IMR-90 (cell line): Measurements from ENCODE around the gene CLIP3. TPM values are rescaled to one million over a fixed set of nuclear protein-coding genes. Genes with fewer than 3 reads are reported as not detected.

ENCODE experiments used
- ATAC-seq: fragments of 200-7000 bp; cut with Tn5 transposase; 2 replicates; pipeline ENCODE4 v1.9.1; 2020; ENCODE audit warnings: low read depth, mild to moderate bottlenecking, moderate library complexity
- BruUV-seq: library from RNA; stranded (reverse); fragments of 400-500 nt; replicated peaks from 2 replicates; lab custom pipeline; 2021; lab: Mats Ljungman, UMichigan
- CTCF ChIA-PET: fragments of 300-600 bp; formaldehyde crosslinking; extraction: SDS; loops from one replicate; lab custom pipeline; 2021; ENCODE audit warnings: antibody characterized with exemption; lab: Yijun Ruan, JAX
- POLR2A ChIA-PET: fragments of 300-600 bp; sonication (Branson Sonifier 250); formaldehyde crosslinking; loops from one replicate; lab custom pipeline; 2022; ENCODE audit warnings: antibody characterized with exemption; ENCODE audit not compliant: unreplicated experiment; lab: Charles Lee
- DNase-seq: peaks from one replicate; pipeline ENCODE4 v3.0.0; 2013
- H2AFZ ChIP-seq: replicated peaks from 2 replicates; pipeline ENCODE3; 2013; ENCODE audit warnings: low read length, mild to moderate bottlenecking; ENCODE audit not compliant: poor library complexity
- H2AK5ac ChIP-seq: 2 replicates; pipeline ENCODE4 v1.6.1; 2013; ENCODE audit warnings: low read depth, low read length, inconsistent platforms
- H2AK9ac ChIP-seq: replicated peaks from 2 replicates; pipeline ENCODE3; 2013; ENCODE audit warnings: mild to moderate bottlenecking, low read depth, low read length, moderate library complexity; ENCODE audit not compliant: poor library complexity
- H2BK120ac ChIP-seq: 2 replicates; pipeline ENCODE4 v1.6.1; 2013; ENCODE audit warnings: low read depth, low read length, inconsistent platforms
- H2BK15ac ChIP-seq: 3 replicates; pipeline ENCODE4 v1.6.1; 2013; ENCODE audit warnings: low read depth, low read length, inconsistent platforms
- H2BK20ac ChIP-seq: 2 replicates; pipeline ENCODE4 v1.6.1; 2013; ENCODE audit warnings: low read depth, mild to moderate bottlenecking, inconsistent platforms, low read length, moderate library complexity
- H2BK5ac ChIP-seq: 2 replicates; pipeline ENCODE4 v1.6.1; 2013; ENCODE audit warnings: mild to moderate bottlenecking, low read depth, low read length, inconsistent platforms; ENCODE audit not compliant: poor library complexity, severe bottlenecking
- H3K14ac ChIP-seq: replicated peaks from 2 replicates; pipeline ENCODE4 v1.6.1; 2013; ENCODE audit warnings: low read depth, low read length, inconsistent platforms
- H3K18ac ChIP-seq: 2 replicates; pipeline ENCODE4 v1.6.1; 2013; ENCODE audit warnings: low read depth, low read length, control low read depth
- H3K23ac ChIP-seq: 2 replicates; pipeline ENCODE4 v1.6.1; 2013; ENCODE audit warnings: low read depth, low read length, inconsistent platforms
- H3K27ac ChIP-seq: 2 replicates; pipeline ENCODE4 v1.5.1; 2013; ENCODE audit warnings: mild to moderate bottlenecking, control low read depth, low read length; ENCODE audit not compliant: insufficient read depth
- H3K27me3 ChIP-seq: 2 replicates; pipeline ENCODE4 v1.6.1; 2013; ENCODE audit warnings: low read length; ENCODE audit not compliant: control insufficient read depth, insufficient read depth
- H3K36me3 ChIP-seq: 2 replicates; pipeline ENCODE4 v1.6.1; 2013; ENCODE audit warnings: low read length, mixed read lengths; ENCODE audit not compliant: control insufficient read depth, insufficient read depth
- H3K4ac ChIP-seq: 2 replicates; pipeline ENCODE4 v1.6.1; 2013; ENCODE audit warnings: low read depth, low read length, inconsistent platforms
- H3K4me1 ChIP-seq: 2 replicates; pipeline ENCODE4 v1.6.1; 2013; ENCODE audit warnings: low read length, mixed read lengths; ENCODE audit not compliant: control insufficient read depth, insufficient read depth
- H3K4me2 ChIP-seq: 2 replicates; pipeline ENCODE4 v1.6.1; 2013; ENCODE audit warnings: low read depth, mild to moderate bottlenecking, control low read depth, low read length, moderate library complexity
- H3K4me3 ChIP-seq: 2 replicates; pipeline ENCODE4 v1.5.1; 2013; ENCODE audit warnings: low read depth, mild to moderate bottlenecking, control low read depth, low read length, moderate library complexity; ENCODE audit not compliant: insufficient read depth
- H3K56ac ChIP-seq: 2 replicates; pipeline ENCODE4 v1.6.1; 2013; ENCODE audit warnings: low read length, inconsistent platforms; ENCODE audit not compliant: insufficient read depth; ENCODE audit errors: extremely low read depth
- H3K79me1 ChIP-seq, 2 experiments: 2 replicates each; pipeline ENCODE4 v1.6.1; 2013; ENCODE audit warnings: low read length in 2 of 2, inconsistent platforms in 1 of 2, low read depth in 1 of 2
- H3K9ac ChIP-seq: 2 replicates; pipeline ENCODE4 v1.6.1; 2013; ENCODE audit warnings: low read depth, low read length, control low read depth
- H3K9me1 ChIP-seq: 2 replicates; pipeline ENCODE4 v1.6.1; 2013; ENCODE audit warnings: low read length, inconsistent platforms; ENCODE audit not compliant: insufficient read depth
- H3K9me3 ChIP-seq: 2 replicates; pipeline ENCODE4 v1.6.1; 2013; ENCODE audit warnings: low read length; ENCODE audit not compliant: control insufficient read depth, insufficient read depth
- H4K20me1 ChIP-seq: 2 replicates; pipeline ENCODE4 v1.6.1; 2013; ENCODE audit warnings: low read length, inconsistent platforms; ENCODE audit not compliant: insufficient read depth
- H4K5ac ChIP-seq: 2 replicates; pipeline ENCODE4 v1.6.1; 2013; ENCODE audit warnings: mild to moderate bottlenecking, low read depth, low read length, control low read depth
- H4K8ac ChIP-seq, 2 experiments: 2 replicates each; pipeline ENCODE4 v1.6.1; 2013; ENCODE audit warnings: low read depth in 2 of 2, low read length in 2 of 2, control low read depth in 1 of 2, inconsistent platforms in 1 of 2
- H4K91ac ChIP-seq: 2 replicates; pipeline ENCODE4 v1.6.1; 2013; ENCODE audit warnings: low read depth, low read length, inconsistent platforms; ENCODE audit not compliant: insufficient read depth
- CHD1 ChIP-seq: IDR thresholded peaks from 2 replicates; pipeline ENCODE4 v1.6.1; 2012; ENCODE audit warnings: low read depth, low read length, improper control_type of control experiment
- MAFK ChIP-seq: IDR thresholded peaks from 2 replicates; pipeline ENCODE4 v1.6.1; 2012; ENCODE audit warnings: low read depth, low read length, improper control_type of control experiment
- POLR2A ChIP-seq: IDR thresholded peaks from 2 replicates; pipeline ENCODE4 v1.6.1; 2012; ENCODE audit warnings: mild to moderate bottlenecking, low read depth, low read length
- RCOR1 ChIP-seq: IDR thresholded peaks from 2 replicates; pipeline ENCODE4 v1.6.1; 2012; ENCODE audit warnings: mild to moderate bottlenecking, low read length, improper control_type of control experiment; ENCODE audit not compliant: insufficient replicate concordance
- SMC3 ChIP-seq: fragments of 150-350 bp; IDR thresholded peaks from 2 replicates; pipeline ENCODE4 v1.6.1; 2016; ENCODE audit warnings: low read depth, mild to moderate bottlenecking, antibody characterized with exemption, low read length, moderate library complexity
- WGBS, 2 experiments: methylation state at CpG; one replicate each; pipeline versions ENCODE4 v1.1.5 to v1.1.7; 2013; ENCODE audit warnings: missing lambda C conversion rate in 2 of 2; ENCODE audit not compliant: insufficient read length in 1 of 2; ENCODE audit errors: extremely low coverage in 2 of 2; 5-methylcytosine and 5-hydroxymethylcytosine counted together
- dilution Hi-C: fragments of 300-500 bp; cut with HindIII; formaldehyde crosslinking; loops from one replicate; pipeline ENCODE4 v1.14.3; 2018; ENCODE audit warnings: low sequenced_read_pairs; ENCODE audit not compliant: unreplicated experiment
- in situ Hi-C: fragments of 300-500 bp; cut with MboI; formaldehyde crosslinking; loops from 3 replicates; pipeline ENCODE4 v1.14.3; 2019; ENCODE audit warnings: low sequenced_read_pairs, inconsistent platforms, mixed read lengths
- intact Hi-C: fragments of 100-400 bp; cut with micrococcal nuclease; formaldehyde crosslinking; loops from 2 replicates; pipeline ENCODE4 v1.10.0; 2022
- polyA plus RNA-seq, 3 experiments: library from polyadenylated mRNA; depleted of rRNA; stranded (reverse); fragments of >200 nt; gene quantifications; 2 replicates each; pipeline ENCODE4 v1.2.3, GENCODE V29; 2012; ENCODE audit warnings: low replicate concordance in 1 of 3
- total RNA-seq: library from RNA; depleted of rRNA; stranded (reverse); fragments of >200 nt; gene quantifications from 2 replicates; pipeline ENCODE4 v1.2.3, GENCODE V29; 2012
- TF ChIP-seq, protein P1 (sequence below): fragments of 150-350 bp; IDR thresholded peaks from 2 replicates; pipeline ENCODE4 v1.6.1; 2017; ENCODE audit warnings: mild to moderate bottlenecking, antibody characterized with exemption, low read length, low read depth

CLIP3 gene
- total and polyA plus RNA-seq, 2 of the 4 experiments (the other 2 are of a cell fraction): 5.4 to 28.7 TPM

DNA sequence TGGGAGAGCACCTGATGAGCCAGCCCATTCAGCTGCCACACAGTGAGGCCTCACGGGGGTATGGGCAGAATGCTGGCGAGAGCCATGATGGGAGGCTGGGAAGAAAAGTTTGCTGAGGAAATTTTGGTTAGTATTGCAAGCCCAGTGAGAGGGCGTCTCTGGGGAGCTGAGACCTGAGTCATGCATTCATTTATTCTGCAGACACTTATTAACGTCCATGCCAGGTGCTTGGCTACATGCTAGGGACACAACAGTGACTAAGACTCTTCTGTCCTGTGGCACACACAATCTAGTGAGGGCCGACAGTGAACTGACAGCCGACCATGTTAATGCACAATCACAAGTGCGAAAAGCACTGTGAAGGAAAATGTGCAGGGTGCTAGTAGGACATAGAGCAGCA is 49.2 kb upstream of the CLIP3 start:
- intact Hi-C loops (no loop called here), dilution Hi-C loops (no loop called here), in situ Hi-C loops (no loop called here)
- no peak for DNase-seq
- H3K23ac ChIP-seq: no peak overlapping the region
- no peak overlapping the region for H4K91ac ChIP-seq
- no peak overlapping the region for H2BK15ac ChIP-seq
- H3K4me1 ChIP-seq: no peaks in the 10 kb centered on the region
- H3K56ac ChIP-seq: no peak overlapping the region
- H3K9ac ChIP-seq: no peak overlapping the region
- H3K27me3 ChIP-seq: no peaks in the 10 kb centered on the region
- H3K27ac ChIP-seq: no peak overlapping the region
- no peak overlapping the region for H2AK5ac ChIP-seq
- no peaks in the 10 kb centered on the region for H3K9me3 ChIP-seq
- no peak overlapping the region for H2AFZ ChIP-seq
- no peak overlapping the region for H3K4ac ChIP-seq
- no peak for ATAC-seq
- BruUV-seq: no TSS peak
- no peak overlapping the region for H2BK5ac ChIP-seq
- H2AK9ac ChIP-seq: no peak overlapping the region
- no peaks in the 10 kb centered on the region for H4K20me1 ChIP-seq
- no peak overlapping the region for H4K5ac ChIP-seq
- 98% methylated on average over 4 of the region's 7 CpGs; no CpG with 5 or more reads in 1 of the 2 experiments for WGBS, 2 experiments
- peaks cover 14% of the 10 kb centered on the region for H3K36me3 ChIP-seq
- no peak overlapping the region for H2BK20ac ChIP-seq
- H3K18ac ChIP-seq: no peak overlapping the region
- H3K4me3 ChIP-seq: no peak overlapping the region
- ChIA-PET CTCF (interaction anchor here (1.1 kb wide), 1 partner anchor 18 kb away, joined by 3 read pairs; no protein-coding TSS in a partner anchor), POLR2A (no interaction called here)
- H3K14ac ChIP-seq: no peak overlapping the region
- no peak overlapping the region for H2BK120ac ChIP-seq
- no peak overlapping the region for H3K4me2 ChIP-seq
- H4K8ac ChIP-seq: no peak overlapping the region
- TF ChIP-seq MAFK (no peak), SMC3 (no peak), CHD1 (no peak), RCOR1 (no peak), POLR2A (no peak)
- TF ChIP-seq, protein P1, sequence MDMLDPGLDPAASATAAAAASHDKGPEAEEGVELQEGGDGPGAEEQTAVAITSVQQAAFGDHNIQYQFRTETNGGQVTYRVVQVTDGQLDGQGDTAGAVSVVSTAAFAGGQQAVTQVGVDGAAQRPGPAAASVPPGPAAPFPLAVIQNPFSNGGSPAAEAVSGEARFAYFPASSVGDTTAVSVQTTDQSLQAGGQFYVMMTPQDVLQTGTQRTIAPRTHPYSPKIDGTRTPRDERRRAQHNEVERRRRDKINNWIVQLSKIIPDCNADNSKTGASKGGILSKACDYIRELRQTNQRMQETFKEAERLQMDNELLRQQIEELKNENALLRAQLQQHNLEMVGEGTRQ: no peak
- H3K79me1 ChIP-seq: peaks cover 0 to 7% of the 10 kb centered on the region in 2 experiments; a peak in 2 of 4 replicates
- H3K9me1 ChIP-seq: no peaks in the 10 kb centered on the region; the same call in 1 of the 2 replicates
